H1 (cell line): ENCODE data around the gene ICA1. TPM values are rescaled to one million over a fixed set of nuclear protein-coding genes. Genes with fewer than 3 reads are reported as not detected.

Experiments used
- CTCF ChIA-PET: fragments of 300-600 bp; sonication (Branson Sonifier 250); formaldehyde crosslinking; loops from one replicate; lab custom pipeline; 2021; ENCODE audit not compliant: partially characterized antibody; lab: Charles Lee
- POLR2A ChIA-PET: fragments of 300-600 bp; sonication (Branson Sonifier 250); formaldehyde crosslinking; loops from one replicate; lab custom pipeline; 2021; ENCODE audit warnings: inconsistent platforms; ENCODE audit not compliant: partially characterized antibody; lab: Charles Lee
- DNase-seq, 2 experiments: peaks; one replicate each; pipeline versions ENCODE4 v3.0.0 to v3.0.0-alpha.2; 2010 to 2022; ENCODE audit warnings: low spot score in 2 of 2, low read depth in 1 of 2, mixed read lengths in 1 of 2
- FAIRE-seq: peaks from 2 replicates; lab custom pipeline; 2011; peaks lifted over from hg19 to GRCh38; lab: Jason Lieb, UNC
- H2AFZ ChIP-seq: 2 replicates; pipeline ENCODE4 v1.8.1; 2012; ENCODE audit warnings: low read length, inconsistent platforms
- H2AK5ac ChIP-seq: 2 replicates; pipeline ENCODE4 v1.6.1; 2013; ENCODE audit warnings: low read depth, low read length
- H2BK120ac ChIP-seq: replicated peaks from 2 replicates; pipeline ENCODE3; 2013; ENCODE audit warnings: low read depth, low read length, inconsistent platforms
- H2BK12ac ChIP-seq: 2 replicates; pipeline ENCODE4 v1.6.1; 2013; ENCODE audit warnings: low read depth, low read length
- H2BK15ac ChIP-seq: 2 replicates; pipeline ENCODE4 v1.6.1; 2013; ENCODE audit warnings: low read length
- H2BK20ac ChIP-seq: 2 replicates; pipeline ENCODE4 v1.6.1; 2013; ENCODE audit warnings: low read length
- H2BK5ac ChIP-seq: 2 replicates; pipeline ENCODE4 v1.6.1; 2013; ENCODE audit warnings: low read depth, low read length
- H3K14ac ChIP-seq: 2 replicates; pipeline ENCODE4 v1.6.1; 2013; ENCODE audit warnings: inconsistent platforms; ENCODE audit not compliant: insufficient read length
- H3K18ac ChIP-seq: 2 replicates; pipeline ENCODE4 v1.6.1; 2013; ENCODE audit warnings: low read length; ENCODE audit errors: extremely low read depth
- H3K23ac ChIP-seq: 2 replicates; pipeline ENCODE4 v1.6.1; 2013; ENCODE audit warnings: inconsistent platforms; ENCODE audit not compliant: insufficient read length
- H3K23me2 ChIP-seq: 2 replicates; pipeline ENCODE4 v1.6.1; 2013; ENCODE audit warnings: low read depth, low read length
- H3K27ac ChIP-seq: 2 replicates; pipeline ENCODE4 v1.6.1; 2011; ENCODE audit warnings: low read depth, low read length, inconsistent platforms
- H3K27me3 ChIP-seq, 4 experiments: replicated peaks in 1 of 4; 1 replicate in 1 of 4; 2 replicates in 3 of 4; pipeline versions ENCODE4 v1.6.1 to v1.8.1; 2011 to 2013; ENCODE audit warnings: low read length in 3 of 4, mild to moderate bottlenecking in 3 of 4, inconsistent platforms in 2 of 4, mixed read lengths in 2 of 4, moderate library complexity in 1 of 4; ENCODE audit not compliant: control insufficient read depth in 3 of 4, insufficient read depth in 3 of 4; ENCODE audit errors: extremely low read depth in 1 of 4
- H3K36me3 ChIP-seq, 4 experiments: 2 replicates each; pipeline versions ENCODE4 v1.6.1 to v1.8.1; 2011 to 2013; ENCODE audit warnings: mild to moderate bottlenecking in 4 of 4, low read length in 3 of 4, moderate library complexity in 2 of 4, control low read depth in 1 of 4, inconsistent platforms in 1 of 4; ENCODE audit not compliant: insufficient read depth in 4 of 4, control insufficient read depth in 2 of 4
- H3K4ac ChIP-seq: replicated peaks from 2 replicates; pipeline ENCODE3; 2013; ENCODE audit warnings: low read length, low read depth, mixed read lengths, inconsistent platforms; ENCODE audit not compliant: insufficient read length
- H3K4me1 ChIP-seq, 4 experiments: replicated peaks in 1 of 4; 1 replicate in 1 of 4; 2 replicates in 3 of 4; pipeline versions ENCODE4 v1.6.1 to v1.8.1; 2011 to 2013; ENCODE audit warnings: low read length in 3 of 4, inconsistent platforms in 2 of 4, mixed read lengths in 1 of 4; ENCODE audit not compliant: insufficient read depth in 4 of 4, control insufficient read depth in 3 of 4
- H3K4me2 ChIP-seq, 2 experiments: 2 replicates each; pipeline versions ENCODE4 v1.6.1 to v1.8.1; 2011 to 2013; ENCODE audit warnings: low read depth in 2 of 2, low read length in 2 of 2, control low read depth in 1 of 2, inconsistent platforms in 1 of 2, mild to moderate bottlenecking in 1 of 2; ENCODE audit not compliant: insufficient read depth in 1 of 2
- H3K4me3 ChIP-seq, 4 experiments: fragments of 200-600, 300-600 bp in 1 of 4; sonication (generic), shearing (Covaris generic), sonication (Bioruptor Twin) in 1 of 4; 2 replicates each; pipeline versions ENCODE4 v1.5.1 to v1.8.1; 2011 to 2016; ENCODE audit warnings: low read length in 4 of 4, low read depth in 3 of 4, control low read depth in 2 of 4, inconsistent platforms in 2 of 4, mild to moderate bottlenecking in 2 of 4, mixed read lengths in 1 of 4, moderate library complexity in 1 of 4; ENCODE audit not compliant: insufficient read depth in 2 of 4; ENCODE audit errors: extremely low read depth in 1 of 4
- H3K56ac ChIP-seq: replicated peaks from 2 replicates; pipeline ENCODE3; 2013; ENCODE audit warnings: low read depth, mild to moderate bottlenecking, mixed read lengths, low read length, inconsistent platforms; ENCODE audit not compliant: insufficient read length
- H3K79me1 ChIP-seq: 2 replicates; pipeline ENCODE4 v1.6.1; 2013; ENCODE audit warnings: low read depth, low read length, control low read depth
- H3K79me2 ChIP-seq, 2 experiments: 2 replicates each; pipeline versions ENCODE4 v1.6.1 to v1.8.1; 2012 to 2013; ENCODE audit warnings: low read length in 2 of 2, mild to moderate bottlenecking in 2 of 2, inconsistent platforms in 1 of 2; ENCODE audit not compliant: insufficient read depth in 2 of 2, control insufficient read depth in 1 of 2
- H3K9ac ChIP-seq, 4 experiments: replicated peaks in 1 of 4; 1 replicate in 1 of 4; 2 replicates in 3 of 4; pipeline versions ENCODE4 v1.6.1 to v1.8.1; 2011 to 2013; ENCODE audit warnings: low read depth in 3 of 4, low read length in 3 of 4, control low read depth in 2 of 4, mild to moderate bottlenecking in 2 of 4, moderate library complexity in 2 of 4, inconsistent platforms in 1 of 4; ENCODE audit errors: extremely low read depth in 1 of 4
- H3K9me3 ChIP-seq, 2 experiments: 2 replicates each; pipeline versions ENCODE4 v1.6.1 to v1.8.1; 2012 to 2013; ENCODE audit warnings: mild to moderate bottlenecking in 2 of 2, moderate library complexity in 2 of 2, control low read depth in 1 of 2, inconsistent platforms in 1 of 2, low read depth in 1 of 2, low read length in 1 of 2, mixed read lengths in 1 of 2; ENCODE audit not compliant: insufficient read depth in 2 of 2
- H4K20me1 ChIP-seq, 2 experiments: replicated peaks in 1 of 2; 2 replicates each; pipeline versions ENCODE3 to v1.8.1; 2011 to 2013; ENCODE audit warnings: inconsistent platforms in 2 of 2, low read length in 2 of 2, mild to moderate bottlenecking in 1 of 2; ENCODE audit not compliant: insufficient read depth in 2 of 2, control insufficient read depth in 1 of 2
- H4K5ac ChIP-seq: 2 replicates; pipeline ENCODE4 v1.6.1; 2013; ENCODE audit warnings: low read length, low read depth, mixed read lengths, inconsistent platforms; ENCODE audit not compliant: insufficient read length
- H4K8ac ChIP-seq: 2 replicates; pipeline ENCODE4 v1.8.0; 2013; ENCODE audit warnings: mild to moderate bottlenecking, moderate library complexity, low read length, inconsistent platforms; ENCODE audit not compliant: insufficient read depth; ENCODE audit errors: extremely low read depth
- H4K91ac ChIP-seq: replicated peaks from 2 replicates; pipeline ENCODE3; 2013; ENCODE audit warnings: low read length, mixed read lengths, inconsistent platforms; ENCODE audit not compliant: insufficient read length
- ASH2L ChIP-seq: fragments of 200-600, 300-600 bp; sonication (generic); IDR thresholded peaks from one replicate; pipeline ENCODE4 v1.7.1; 2017; ENCODE audit warnings: low read length
- PHF8 ChIP-seq: fragments of 200-600 bp; sonication (generic); conservative IDR thresholded peaks from 2 replicates; pipeline ENCODE4 v1.7.1; 2012; ENCODE audit warnings: low read depth, mild to moderate bottlenecking, inconsistent platforms, low read length, moderate library complexity
- TBP ChIP-seq: IDR thresholded peaks from 2 replicates; pipeline ENCODE4 v1.6.1; 2011; ENCODE audit warnings: low read depth, low read length, improper control_type of control experiment
- WGBS, 2 experiments: shearing (Covaris generic) in 1 of 2; methylation state at CpG; one replicate each; pipeline versions ENCODE4 v1.1.6 to v1.1.7; 2013 to 2015; ENCODE audit warnings: low lambda C conversion rate in 2 of 2, mixed read lengths in 2 of 2, inconsistent platforms in 1 of 2, low coverage in 1 of 2, missing lambda C conversion rate in 1 of 2; ENCODE audit not compliant: insufficient replicate concordance in 2 of 2, insufficient coverage in 1 of 2, insufficient read length in 1 of 2; ENCODE audit errors: extremely low coverage in 1 of 2, missing lambda C conversion rate in 1 of 2; 5-methylcytosine and 5-hydroxymethylcytosine counted together
- polyA plus RNA-seq, 7 experiments: library from polyadenylated mRNA; depleted of rRNA in 3 of 7; stranded (reverse) in 5 of 7; unstranded in 2 of 7; fragments of >200 nt in 5 of 7; fragments of 200-250 nt in 2 of 7; gene quantifications; 1 replicate in 5 of 7; 2 replicates in 1 of 7; 4 replicates in 1 of 7; pipeline versions ENCODE4 v1.2.1 to v1.2.3, GENCODE V29; 2011 to 2013; ENCODE audit warnings: missing spikeins in 2 of 7, mixed read lengths in 2 of 7
- total RNA-seq: library from RNA; stranded (reverse); fragmentation: NEBNext Ultra II Directional; extraction: Animal tissue kit (Norgen Biotek cat#: 25700); gene quantifications from 2 replicates; pipeline ENCODE4 v1.2.1, GENCODE V29; 2021

The ICA1 gene
- total and polyA plus RNA-seq, 2 of the 8 experiments (the other 6 are each of a cell fraction or from before 2014, with no cell fraction given), result 14.9 to 37.1 TPM

GRCh38 chr7:8126601-8127167 lies 135.3 kb downstream of the ICA1 start:
- Histone ChIP-seq H3K4me2 (no peak overlapping the region), H2AK5ac (no peak overlapping the region), H3K9ac (no peak overlapping the region), H3K23ac (no peak overlapping the region)
- TF ChIP-seq ASH2L, result no peak
- TF ChIP-seq TBP, result no peak
- TF ChIP-seq PHF8, result no peak
- TF ChIP-seq, all 59 proteins: peak for 0
- Histone ChIP-seq H3K9me3 (no peaks in the 10 kb centered on the region), H3K4me3 (no peak overlapping the region), H3K27me3 (no peaks in the 10 kb centered on the region), H3K23me2 (no peaks in the 10 kb centered on the region), H4K91ac (no peak overlapping the region), H3K4me1 (no peaks in the 10 kb centered on the region; a peak in 1 of 7 replicates), H3K27ac (no peak overlapping the region), H2AFZ (no peak overlapping the region), H4K5ac (no peak overlapping the region), H4K8ac (no peak overlapping the region), H3K36me3 (no peaks in the 10 kb centered on the region; a peak in 1 of 8 replicates), H4K20me1 (no peaks in the 10 kb centered on the region), H2BK15ac (no peak overlapping the region), H3K56ac (no peak overlapping the region), H2BK120ac (no peak overlapping the region), H2BK12ac (no peak overlapping the region), H3K79me2 (no peaks in the 10 kb centered on the region), H2BK20ac (no peak overlapping the region), H3K4ac (no peak overlapping the region), H3K79me1 (no peaks in the 10 kb centered on the region), H2BK5ac (no peak overlapping the region), H3K18ac (no peak overlapping the region), H3K14ac (no peak overlapping the region)
- WGBS, 2 experiments, result 72% methylated on average over 2 of the region's 2 CpGs; no CpG with 5 or more reads in 1 of the 2 experiments
- FAIRE-seq (no peak), DNase-seq (no peak)
- ChIA-PET POLR2A (interaction anchor here (1.5 kb wide), 1 partner anchor 9 kb away, joined by 3 read pairs; no protein-coding TSS in a partner anchor), CTCF (no interaction called here)
